ENCODE measurements around the gene PRR33.
"Not testable (repeated sequence)": the region's sequence is repeated elsewhere in the genome, so short reads cannot be mapped to it uniquely, and the experiment has no call there.

PRR33 gene

DNA sequence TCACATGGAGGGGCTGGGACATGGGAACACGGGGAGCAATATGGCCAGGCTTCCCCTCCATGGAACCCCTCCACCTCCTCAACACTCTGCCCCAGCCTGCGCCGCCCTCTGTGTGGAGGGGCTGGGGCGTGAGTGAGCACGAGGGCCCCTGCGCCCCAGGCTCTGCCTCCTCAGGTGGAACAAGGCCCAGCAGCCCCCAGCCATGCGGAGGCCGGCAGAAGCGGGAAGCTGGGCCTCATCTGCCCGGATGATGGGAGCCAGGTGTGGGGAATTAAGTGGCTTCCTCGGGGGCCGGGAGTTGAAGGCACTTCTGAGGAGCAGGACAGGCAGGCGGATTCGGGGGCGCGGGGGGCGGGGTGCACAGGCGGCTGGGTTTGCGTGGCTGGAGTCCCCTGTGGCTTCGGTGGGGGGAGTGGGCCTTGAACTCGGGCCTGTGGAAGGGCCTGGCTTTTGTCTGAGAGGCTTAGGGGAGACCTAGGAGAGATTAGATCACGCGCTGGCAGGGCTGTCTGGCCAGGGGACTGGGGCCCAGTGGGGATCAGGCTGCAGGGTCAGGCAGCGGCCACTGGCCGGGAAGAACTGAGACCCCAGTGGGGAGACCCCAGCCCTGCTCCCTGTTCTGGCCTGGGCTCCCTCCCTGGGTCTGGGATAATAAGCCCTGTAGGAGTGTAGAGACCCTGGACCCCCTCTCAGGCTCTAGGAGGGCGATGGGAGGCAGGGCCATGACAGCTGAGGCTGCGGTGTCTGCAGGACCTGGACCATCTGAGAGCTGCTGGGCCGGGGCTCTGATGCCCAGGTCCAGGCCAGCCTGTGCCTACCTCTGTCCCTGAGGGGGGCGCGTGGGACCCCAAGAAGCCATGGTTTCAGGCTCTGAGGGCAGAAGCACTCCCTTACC lies 13.3 kb downstream of the PRR33 start:
- no peak for DNase-seq

DNA sequence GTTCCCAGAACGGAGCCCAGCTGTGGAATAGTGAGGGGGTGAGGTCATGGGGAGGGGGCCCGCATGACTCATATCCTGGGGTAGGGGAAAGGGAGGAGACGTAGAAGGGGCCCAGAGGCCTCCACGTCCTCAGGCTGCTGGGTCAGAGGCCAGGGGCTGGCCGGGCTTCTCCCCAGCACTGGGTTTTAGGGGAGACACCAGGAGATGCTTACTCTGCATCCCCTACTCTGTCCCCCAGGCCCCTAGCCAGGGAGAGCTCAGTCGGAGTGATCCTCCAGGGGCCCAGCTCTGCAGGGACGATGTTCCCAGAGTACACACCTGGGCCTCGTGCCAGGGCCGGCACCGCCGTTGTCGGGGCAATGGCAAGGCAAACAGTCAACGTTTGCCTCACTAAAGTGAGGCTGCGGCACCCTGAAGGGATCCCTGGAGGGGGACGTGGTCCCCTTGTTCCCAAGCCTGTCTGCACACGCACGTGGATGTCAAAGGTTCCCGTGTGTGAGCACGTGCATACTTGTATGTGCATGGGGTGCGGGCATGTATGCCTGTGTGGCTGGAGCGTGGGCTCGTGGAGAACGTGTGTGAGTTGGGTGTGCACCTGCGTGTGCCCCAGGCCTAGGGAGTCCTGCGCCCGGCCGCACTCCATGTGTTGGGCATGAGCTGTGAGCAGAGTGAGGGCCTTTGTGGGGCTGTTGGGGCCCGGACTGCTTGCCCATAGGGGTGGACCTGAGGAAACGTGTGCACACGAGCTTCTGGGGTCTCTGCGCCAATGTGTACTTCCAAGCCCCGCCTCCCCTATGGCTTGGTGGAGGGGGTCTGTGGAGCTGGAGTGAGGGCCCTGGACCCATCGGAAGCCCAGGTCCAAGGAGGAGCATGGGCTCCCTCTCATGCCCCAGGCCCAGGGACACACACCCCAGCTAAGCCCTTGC lies 14.2 kb downstream of the PRR33 start:
- DNase-seq, result no peak

DNA sequence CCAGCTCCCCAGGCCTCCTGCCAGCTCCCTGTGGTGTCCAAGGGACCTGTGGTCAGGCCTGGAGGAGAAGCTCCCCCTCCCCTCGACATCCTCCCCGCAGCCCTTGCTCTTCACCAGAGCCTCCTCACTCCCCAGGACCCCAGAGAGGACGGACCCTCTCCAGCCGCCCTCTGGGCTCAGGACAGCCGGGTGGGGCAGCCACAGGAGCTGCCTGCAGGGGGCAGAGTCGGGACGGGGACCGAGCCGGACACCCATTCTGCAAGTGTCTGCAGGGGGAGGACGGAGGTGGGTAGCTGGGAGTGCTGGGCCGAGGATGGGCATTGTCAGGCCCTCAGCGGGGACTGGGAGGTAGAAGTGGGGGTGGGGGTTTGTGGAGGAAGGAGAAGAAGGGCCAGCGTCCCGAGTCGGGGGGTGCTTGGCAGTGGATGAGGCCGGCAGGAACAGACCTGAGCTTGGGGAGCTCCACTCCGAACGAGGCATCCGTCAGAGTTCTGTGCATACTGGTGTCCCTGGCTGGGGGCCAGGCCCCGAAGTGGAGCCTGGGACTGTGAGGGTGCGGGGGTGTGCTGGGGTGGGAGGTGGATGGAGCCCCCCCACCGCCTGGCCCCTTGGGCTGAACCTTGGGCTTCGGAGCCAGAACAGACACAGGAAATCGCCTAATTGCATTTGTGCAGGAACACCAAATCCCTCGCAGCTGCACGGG lies 15.2 kb downstream of the PRR33 start:
- no peak for DNase-seq

DNA sequence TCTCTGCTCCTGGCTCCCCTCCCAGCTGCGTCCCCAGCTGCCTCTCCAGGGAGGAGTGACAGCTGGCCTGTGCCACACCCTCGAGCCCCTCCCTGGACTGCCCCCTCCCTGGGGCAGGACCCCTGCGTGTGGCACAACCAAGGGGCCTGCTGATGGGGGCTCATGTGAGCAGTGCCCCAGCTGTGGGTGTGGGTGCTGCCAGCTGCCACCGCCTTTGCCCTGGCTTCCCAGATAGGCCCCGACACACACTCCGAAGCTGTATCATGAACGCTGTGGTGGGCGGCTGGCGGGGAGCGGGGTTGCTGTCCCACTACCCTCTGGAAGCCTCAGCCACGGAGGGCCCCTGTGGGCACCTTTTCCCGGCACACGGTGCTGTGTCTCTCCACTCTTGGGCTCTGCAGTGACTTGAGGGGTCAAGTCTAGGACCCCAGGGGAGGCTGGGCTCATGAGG lies 15.8 kb downstream of the PRR33 start:
- not testable (repeated sequence) for DNase-seq

DNA sequence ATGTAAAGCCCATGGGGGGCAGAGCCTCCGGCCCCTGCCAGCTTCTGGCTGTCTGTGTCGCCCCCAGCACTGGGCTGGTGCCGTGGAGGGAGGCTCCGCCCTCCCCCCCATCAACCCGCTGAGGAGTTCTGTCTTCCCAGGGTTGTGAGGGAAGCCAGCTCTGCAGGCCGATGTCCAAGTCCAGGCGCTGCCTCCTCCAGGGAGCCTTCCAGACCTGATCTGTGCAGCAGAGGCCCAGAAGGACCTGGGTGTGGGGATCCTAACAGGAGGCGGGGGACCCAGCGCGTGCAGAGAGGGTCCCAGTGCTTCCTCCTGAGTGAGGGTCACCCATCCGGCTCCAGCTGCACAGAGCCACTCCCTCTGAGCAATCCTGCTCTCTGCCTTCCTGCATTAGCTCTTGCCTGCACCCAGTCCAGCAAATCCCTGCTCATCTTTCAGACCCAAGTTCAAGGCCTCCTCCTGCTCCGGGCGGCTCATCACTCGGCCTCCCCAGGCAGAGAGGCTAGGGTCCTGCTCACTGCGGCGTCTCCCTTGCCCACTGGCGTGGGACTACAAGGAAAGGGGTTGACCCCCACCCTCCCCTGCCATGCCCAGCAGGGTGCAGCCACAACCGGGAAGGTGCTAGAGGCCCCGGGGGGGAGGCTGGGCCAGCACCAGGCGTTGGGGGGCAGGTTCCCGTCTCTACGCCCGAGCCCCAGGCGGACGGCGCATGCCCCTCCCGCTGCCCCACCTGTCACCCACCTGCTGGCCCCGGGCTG lies 16.4 kb downstream of the PRR33 start:
- DNase-seq, result no peak

DNA sequence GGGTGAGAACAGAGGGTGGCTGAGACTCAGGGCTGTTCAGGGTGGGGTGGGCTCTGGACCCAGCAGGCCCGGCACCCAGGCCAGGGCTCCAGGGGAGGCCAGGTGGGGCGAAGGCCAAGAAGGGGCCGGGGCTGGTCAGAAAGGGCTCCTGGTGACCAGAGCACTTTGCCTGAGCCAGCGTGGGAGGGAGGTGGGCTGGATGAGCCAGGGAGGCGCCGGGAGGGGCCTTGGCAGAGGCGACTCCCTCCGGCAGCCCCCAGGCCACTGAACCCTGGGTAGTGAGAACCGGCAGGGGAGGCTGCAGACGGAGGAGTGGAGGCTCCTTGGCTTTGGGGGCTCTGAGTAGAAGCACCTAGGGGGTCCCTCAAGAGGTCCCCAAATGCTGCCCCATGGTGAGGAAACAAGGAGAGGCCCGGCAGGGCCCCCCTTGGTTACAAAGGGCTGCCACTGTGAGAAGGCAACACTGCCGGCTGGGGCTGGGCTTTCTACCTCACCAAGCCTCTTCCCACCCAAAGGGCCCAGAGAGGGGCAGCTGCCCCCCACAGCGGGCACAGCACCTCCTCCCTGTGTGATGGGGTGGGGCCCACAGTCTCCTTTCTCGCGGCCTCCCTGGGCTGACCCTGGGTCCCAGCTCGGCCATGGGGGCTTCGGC lies 17.1 kb downstream of the PRR33 start:
- DNase-seq, result not testable (repeated sequence)

DNA sequence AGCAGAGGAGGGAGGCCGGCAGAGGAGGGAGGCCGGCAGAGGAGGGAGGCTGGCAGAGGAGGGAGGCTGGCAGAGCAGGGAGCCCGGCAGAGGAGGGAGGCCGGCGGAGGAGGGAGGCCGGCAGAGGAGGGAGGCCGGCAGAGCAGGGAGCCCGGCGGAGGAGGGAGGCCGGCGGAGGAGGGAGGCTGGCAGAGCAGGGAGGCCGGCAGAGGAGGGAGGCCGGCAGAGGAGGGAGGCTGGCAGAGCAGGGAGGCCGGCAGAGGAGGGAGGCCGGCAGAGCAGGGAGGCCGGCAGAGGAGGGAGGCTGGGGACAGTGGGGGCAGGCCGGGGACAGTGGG lies 17.9 kb downstream of the PRR33 start:
- DNase-seq, result not testable (repeated sequence)

DNA sequence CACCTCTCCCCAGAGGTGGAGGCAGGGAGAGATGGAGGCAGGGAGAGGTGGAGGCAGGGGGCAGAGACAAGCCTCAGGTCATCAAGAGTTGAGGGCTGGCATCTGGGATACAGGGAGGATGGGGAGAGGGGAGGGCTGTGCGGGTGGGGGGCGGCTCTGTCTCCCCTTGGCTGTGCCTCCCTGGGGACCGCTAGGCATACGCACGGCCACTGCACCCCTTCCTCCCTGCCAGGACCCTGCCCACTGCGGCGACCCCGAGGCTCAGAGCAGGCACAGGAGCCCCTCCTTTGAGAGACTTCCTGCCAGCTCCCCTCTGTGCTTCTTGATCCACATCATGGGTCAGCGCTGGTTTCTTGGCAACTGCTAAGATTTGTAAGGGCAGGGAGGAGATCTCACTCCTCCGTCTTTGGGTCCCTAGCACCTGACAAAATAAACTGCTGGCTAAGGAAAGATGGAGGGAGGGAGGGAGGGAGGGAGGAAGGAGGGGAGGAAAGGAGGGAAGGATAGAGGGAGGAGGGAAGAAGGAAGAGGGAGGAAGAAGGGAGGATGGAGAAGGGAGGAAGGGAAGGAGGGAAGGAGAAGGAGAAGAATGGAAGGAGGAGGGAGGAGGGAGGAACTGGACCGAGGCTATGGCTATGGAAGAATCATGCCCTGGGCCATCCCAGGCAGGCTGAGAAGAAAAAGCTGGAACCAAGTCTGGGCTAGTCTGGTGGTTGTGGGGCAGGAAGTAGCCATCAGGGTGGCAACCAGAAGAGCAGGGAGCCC lies 18.5 kb downstream of the PRR33 start:
- DNase-seq, result no peak

DNA sequence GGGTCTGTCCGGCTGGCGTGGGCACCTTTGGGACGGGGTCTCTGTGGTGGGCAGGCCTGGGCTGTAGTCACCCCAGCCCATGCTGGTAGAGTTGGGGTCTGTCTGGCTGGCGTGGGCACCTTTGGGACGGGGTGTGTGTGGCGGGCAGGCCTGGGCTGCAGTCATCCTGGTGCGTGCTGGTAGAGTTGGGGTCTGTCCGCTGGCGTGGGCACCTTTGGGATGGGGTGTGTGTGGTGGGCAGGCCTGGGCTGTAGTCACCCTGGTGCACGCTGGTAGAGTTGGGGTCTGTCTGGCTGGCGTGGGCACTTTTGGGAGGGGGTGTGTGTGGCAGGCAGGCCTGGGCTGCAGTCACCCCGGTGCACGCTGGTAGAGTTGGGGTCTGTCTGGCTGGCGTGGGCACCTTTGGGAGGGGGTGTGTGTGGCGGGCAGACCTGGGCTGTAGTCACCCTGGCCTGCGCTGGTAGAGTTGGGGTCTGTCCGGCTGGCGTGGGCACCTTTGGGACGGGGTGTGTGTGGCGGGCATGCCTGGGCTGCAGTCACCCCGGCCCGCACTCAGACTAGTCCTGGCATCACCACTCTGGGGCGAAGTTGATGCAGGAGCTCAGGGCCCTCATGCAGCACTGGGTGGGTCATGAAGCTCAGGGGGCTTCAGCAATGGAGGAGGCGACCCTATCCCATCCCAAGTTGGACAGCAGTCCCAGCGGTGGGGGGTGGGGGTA lies 19.3 kb downstream of the PRR33 start:
- no peak for DNase-seq

DNA sequence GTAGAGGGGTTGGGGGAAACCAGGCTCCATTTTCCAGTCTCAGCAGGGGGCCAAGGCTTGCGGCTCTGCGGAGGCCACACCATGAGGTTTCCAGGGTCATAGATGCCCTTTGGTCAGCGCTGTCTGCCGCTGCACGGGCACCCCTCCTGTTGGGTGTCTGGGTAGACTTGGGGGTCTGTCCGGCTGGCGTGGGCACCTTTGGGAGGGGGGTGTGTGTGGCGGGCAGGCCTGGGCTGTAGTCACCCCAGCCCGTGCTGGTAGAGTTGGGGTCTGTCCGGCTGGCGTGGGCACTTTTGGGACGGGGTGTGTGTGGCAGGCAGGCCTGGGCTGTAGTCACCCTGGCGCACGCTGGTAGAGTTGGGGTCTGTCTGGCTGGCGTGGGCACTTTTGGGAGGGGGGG lies 20.2 kb downstream of the PRR33 start:
- no peak for DNase-seq

DNA sequence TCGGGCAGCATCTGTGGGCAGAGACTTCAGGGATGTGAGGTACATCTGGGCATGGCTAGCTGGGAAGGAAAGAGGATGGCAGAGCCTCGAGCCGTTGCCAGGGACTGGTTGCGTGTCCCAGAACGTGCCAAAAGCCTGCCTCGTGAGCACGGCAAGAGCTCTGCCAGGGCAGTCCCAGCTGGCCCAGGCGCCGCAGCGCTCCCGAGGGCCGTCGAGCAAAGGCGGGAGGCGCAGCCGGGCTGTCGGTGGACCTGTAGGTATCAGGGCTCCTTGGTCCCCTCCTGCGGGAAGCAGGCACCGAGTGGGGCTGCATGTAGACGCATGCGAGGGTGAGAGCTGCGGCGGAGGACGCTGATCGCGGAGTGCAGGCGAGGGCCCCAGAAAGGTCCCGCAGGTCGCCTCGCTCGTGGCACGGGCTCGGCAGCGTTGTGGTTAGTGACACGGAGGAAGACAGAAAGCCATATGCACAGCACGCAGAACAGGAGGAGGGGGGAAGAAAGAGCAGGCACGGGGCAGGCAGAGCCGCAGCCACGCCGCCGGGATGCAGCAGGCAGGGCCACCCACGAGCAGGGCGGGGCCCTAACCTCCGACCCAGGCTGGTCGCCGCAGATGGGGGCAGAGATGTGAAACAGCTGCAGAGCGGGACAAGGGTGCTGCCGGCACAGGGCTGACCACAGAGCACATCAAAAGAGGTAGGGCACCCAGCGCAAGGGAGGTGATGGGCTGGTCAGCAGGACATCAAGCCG lies 20.8 kb downstream of the PRR33 start:
- DNase-seq, result peak in 22 of 58 donors; percentile 13 to 61 (median 36)

DNA sequence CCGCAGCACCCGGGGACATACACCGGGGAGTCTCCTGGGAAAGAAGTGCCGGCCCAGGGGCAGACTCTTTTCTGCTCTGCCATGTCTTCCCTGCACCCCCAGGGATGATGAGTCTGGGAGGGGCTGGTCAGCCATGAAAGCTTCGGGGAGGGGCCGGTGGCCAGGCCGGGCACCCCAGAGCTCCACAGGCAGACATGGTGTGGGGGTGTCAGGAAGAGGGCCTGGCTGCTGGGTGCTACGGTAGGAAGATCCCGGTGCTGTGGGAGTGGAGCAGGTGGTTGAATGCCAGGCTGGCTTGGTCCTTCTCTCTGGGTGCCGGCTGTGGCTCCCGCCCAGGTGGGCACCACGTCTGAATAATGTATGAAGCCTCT lies 21.4 kb downstream of the PRR33 start:
- DNase-seq, result no peak

DNA sequence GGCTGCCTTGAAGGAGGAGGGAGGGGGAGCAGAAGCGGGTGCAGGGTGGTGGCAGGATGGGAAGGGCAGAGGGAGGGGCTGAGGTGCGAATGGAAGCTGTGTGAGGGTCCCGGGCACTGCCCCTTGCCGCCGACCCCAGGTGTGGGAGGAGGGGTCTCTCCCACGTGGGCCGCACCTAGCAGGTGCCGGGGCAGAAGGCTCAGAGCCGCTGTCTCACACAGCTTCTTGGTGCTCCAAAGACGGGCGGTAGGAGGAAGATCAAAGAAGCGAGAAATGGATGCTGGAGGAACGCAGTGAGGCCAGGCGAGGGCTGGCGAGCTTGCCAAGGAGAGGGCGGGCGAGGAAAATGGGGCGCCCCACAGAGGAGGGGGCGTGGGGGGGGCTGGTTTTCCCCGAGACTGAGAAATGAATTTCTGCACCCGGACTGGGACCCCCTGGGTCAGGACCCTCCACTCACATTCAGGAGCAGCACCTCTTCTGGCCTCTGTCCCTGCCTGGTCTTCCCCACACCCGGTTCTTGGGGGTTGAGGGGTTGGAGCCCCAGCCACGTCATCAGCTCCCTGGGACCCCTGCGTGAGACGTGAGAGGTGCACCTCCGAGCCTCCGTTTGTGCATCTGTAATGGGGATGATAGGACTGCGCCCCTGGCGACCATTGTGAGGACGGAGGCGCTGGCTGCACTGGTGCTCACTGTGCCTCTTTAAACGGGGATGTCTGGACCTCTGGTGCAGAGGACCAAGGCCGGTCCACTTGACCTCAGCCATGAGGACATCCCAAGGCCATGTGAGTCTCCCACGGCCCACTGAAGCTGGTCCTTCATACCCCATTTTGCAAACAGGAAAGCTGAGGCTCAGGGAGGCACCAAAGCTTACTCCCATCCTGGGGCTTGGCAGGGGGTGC lies 22.0 kb downstream of the PRR33 start:
- no peak for DNase-seq

DNA sequence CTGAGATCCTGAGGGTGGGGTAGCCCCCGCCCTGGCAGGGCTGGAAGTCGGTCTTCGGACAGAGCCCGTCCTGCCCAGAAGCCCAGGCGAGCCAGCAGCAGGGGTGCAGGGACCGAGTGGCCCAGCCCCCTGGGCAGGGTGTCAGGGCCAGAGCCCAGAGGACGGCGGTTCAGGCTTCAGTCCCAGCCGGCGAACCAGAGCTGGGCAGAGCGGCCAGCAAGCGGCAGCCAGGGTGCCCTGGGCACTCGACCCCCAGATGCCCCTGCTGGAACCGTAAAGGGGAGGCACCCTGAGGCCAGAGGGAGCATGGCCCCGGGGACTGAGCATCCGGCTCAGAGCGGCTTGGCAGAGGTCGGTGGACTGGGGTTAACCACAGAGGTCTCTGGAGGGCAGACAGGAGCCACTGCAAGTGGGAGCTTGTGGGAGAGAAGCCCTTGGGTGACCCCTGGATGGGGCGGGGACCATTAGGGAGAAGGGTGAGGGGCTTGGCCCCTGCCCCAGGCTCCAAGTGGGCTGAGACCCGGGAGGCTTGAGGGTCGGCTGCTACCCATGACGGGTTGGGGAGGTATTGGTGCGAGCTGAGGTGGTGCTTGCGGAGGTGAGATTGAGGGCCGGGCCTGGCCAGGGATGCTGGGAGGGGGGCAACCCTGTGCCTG lies 22.9 kb downstream of the PRR33 start:
- no peak for DNase-seq

DNA sequence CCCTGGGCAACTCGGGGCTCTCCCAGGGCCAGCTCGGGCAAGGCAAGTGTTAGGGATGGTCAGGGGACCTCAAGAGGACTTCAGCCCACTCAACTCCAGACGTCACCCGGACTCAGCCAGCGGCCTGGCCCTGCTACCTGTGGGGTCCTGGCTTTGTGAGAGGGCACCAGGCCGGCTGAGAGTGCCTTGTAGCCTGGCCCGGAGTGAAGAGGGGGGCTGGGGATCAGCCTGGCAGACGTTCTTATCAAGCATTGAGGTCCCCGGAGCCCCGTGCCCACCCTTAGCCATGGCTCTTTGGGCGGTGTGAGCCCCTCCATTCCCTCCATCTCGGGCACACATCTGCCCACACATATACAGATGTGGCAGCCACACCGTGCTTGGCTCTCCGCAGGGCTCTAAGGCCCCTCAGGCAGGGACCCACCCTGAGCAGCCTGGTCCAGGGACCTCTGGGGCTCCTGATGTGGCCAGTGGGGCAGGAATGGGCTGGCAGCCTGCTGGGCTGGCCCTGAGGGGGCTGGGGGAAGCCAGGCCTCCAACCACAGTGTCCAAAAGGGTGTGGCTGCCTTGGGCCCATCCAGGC lies 23.5 kb downstream of the PRR33 start:
- no peak for DNase-seq

DNA sequence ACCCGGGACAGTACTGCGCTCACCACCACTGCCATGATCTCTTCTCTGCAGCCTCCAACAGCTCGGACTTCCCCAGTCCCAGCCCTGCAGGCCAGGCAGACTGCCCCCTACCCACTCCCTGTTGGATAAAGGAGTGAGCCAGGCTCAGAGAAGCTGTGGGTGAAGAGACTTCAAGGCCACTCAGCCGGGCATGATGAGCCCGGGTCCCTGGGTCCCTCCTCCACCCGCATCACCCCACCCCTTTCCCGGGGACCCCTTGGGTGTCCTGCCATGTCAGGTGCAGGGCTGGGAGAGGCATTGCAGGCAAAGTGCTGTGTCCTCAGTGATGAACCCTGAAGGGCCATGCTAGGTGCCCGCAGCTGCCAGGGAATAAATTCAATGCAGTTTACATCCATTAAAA lies 24.3 kb downstream of the PRR33 start:
- DNase-seq, result no peak

Data from anterior cingulate cortex (tissue), 58 donors.